A549 treated with AZD9567 at 1 μM for 4 hours (cell line): ENCODE data around the gene NR2E1. TPM values are rescaled to one million over a fixed set of nuclear protein-coding genes. Genes with fewer than 3 reads are reported as not detected.

Experiments
- total RNA-seq: library from RNA; stranded (reverse); fragments of 200-300 nt; extraction: Qiagen RNA extraction; gene quantifications from 5 replicates; pipeline ENCODE4 v1.2.3, GENCODE V29; 2022; ENCODE audit not compliant: insufficient read depth

NR2E1 gene
- 0.02 to 0.03 TPM in 2 of 5 replicates, not detected in the others for total RNA-seq

DNA sequence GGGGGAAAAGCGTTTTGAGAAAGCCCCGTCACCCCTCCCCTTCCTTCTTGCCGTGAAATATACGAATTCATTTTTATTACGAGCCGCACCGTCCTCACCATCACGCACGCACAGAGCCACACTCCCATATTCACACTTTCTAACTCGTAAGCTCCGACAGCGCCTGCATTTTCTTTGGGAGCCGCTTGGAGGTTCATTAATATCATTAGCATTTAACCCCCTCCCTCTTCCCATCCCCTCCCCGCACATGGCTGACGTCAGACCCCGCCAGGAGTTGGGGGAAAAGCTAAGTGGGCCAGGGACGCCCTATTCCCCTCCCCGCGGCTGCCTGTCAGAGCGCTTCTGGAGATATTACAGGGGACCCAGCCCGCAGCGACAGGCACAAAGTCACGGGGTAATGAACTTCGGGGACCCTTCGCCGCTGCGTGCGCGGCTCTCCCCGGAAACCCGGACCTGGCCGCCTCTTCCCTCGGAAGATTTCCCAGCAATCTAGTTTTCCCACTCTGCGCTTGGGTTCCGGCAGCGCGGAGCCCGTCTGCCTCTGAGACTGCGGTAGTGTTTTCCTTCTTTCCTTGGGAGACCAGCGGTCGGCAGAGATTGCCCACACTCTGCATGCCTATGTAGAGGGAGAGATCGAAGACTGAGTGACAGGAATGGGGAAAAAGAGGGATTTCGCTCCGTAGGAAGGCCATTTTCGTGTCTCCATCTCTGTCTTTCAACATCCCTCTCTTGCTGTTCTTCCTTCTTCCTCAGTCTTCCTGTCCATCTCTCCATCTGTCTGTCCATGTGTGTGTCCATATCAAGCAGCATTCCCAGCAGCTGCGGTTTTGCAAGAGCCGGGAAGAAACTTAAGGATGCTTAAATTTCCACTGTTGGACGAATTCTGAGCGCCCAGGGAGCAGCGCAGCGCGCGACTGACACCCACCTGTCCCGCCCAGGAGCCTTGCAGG lies at the start of gene NR2E1:
Gene NR2E1 (plus strand): TSS at position 309 of the 950 bp plus-strand sequence. CDS start 744 bp downstream, outside the sequence.

Other genes starting within 250 kb of the NR2E1 start
- 17.8 to 30.6 TPM (median 21.5 TPM) in 5 replicates for gene SEC63, start 207.8 kb upstream of the NR2E1 start, total RNA-seq
- 23.3 to 25.1 TPM (median 24.5 TPM) in 5 replicates for gene OSTM1, start 91.3 kb upstream of the NR2E1 start, total RNA-seq
- 68.4 to 110 TPM (median 105 TPM) in 5 replicates for gene SNX3, start 95.0 kb downstream of the NR2E1 start, total RNA-seq
- 1.4 to 2.1 TPM (median 2.1 TPM) in 5 replicates for gene AFG1L, start 129.0 kb downstream of the NR2E1 start, total RNA-seq